NCI-H2196 treated with DMSO at 0.1 percent for 48 hours (cell line): ENCODE measurements around the gene PLCG2.
"Not testable (repeated sequence)": the region's sequence is repeated elsewhere in the genome, so short reads cannot be mapped to it uniquely, and the experiment has no call there.

Source experiments
- DNase-seq: peaks from one replicate; lab custom pipeline; 2025; ENCODE audit not compliant: unreplicated experiment; lab: John Stamatoyannopoulos, UW

The PLCG2 gene

GRCh38 chr16:81778861-81779535, at the start of gene PLCG2:
PLCG2 (plus strand) TSS chr16:81779291; CDS start chr16:81785990, 6,699 bp downstream.
- DNase-seq: peak; percentile 18

- no peak for DNase-seq
Measured at GRCh38 chr16:81729451-81729850, 49.6 kb upstream of the PLCG2 start.

- peak; percentile 93 for DNase-seq
Measured at GRCh38 chr16:81730090-81731051, 48.7 kb upstream of the PLCG2 start.

- no peak for DNase-seq
Measured at GRCh38 chr16:81731649-81732048, 47.4 kb upstream of the PLCG2 start.

- no peak for DNase-seq
Measured at GRCh38 chr16:81732699-81733098, 46.4 kb upstream of the PLCG2 start.

- no peak for DNase-seq
Measured at GRCh38 chr16:81733295-81733694, 45.8 kb upstream of the PLCG2 start.

- DNase-seq: no peak
Measured at GRCh38 chr16:81734632-81735434, 44.3 kb upstream of the PLCG2 start.

- peak; percentile 76 for DNase-seq
Measured at GRCh38 chr16:81737885-81738536, 41.1 kb upstream of the PLCG2 start.

- DNase-seq: no peak
Measured at GRCh38 chr16:81738783-81739496, 40.2 kb upstream of the PLCG2 start.

GRCh38 chr16:81739503-81739902, 39.6 kb upstream of the PLCG2 start:
- DNase-seq: no peak

- DNase-seq: no peak
Measured at GRCh38 chr16:81740169-81740568, 38.9 kb upstream of the PLCG2 start.

GRCh38 chr16:81741430-81741770, 37.7 kb upstream of the PLCG2 start:
- DNase-seq: not testable (repeated sequence)

- no peak for DNase-seq
Measured at GRCh38 chr16:81744385-81744784, 34.7 kb upstream of the PLCG2 start.

- no peak for DNase-seq
Measured at GRCh38 chr16:81744911-81745310, 34.2 kb upstream of the PLCG2 start.

GRCh38 chr16:81745704-81746558, 33.2 kb upstream of the PLCG2 start:
- no peak for DNase-seq

- DNase-seq: no peak
Measured at GRCh38 chr16:81746566-81746965, 32.5 kb upstream of the PLCG2 start.

GRCh38 chr16:81748476-81749198, 30.5 kb upstream of the PLCG2 start:
- DNase-seq: no peak

- no peak for DNase-seq
Measured at GRCh38 chr16:81752225-81752875, 26.7 kb upstream of the PLCG2 start.
